Small intestine (tissue), 7 donors: ENCODE results near the gene STK24. TPM values are rescaled to one million over a fixed set of nuclear protein-coding genes. Genes with fewer than 3 reads are reported as not detected.
"Not testable (repeated sequence)": the region's sequence is repeated elsewhere in the genome, so short reads cannot be mapped to it uniquely, and the experiment has no call there.

ENCODE experiments used
- DNase-seq, 2 donors: peaks; one replicate each; pipeline versions ENCODE4 v3.0.0 to v3.0.0-alpha.2; 2013
- FAIRE-seq: peaks from 2 replicates; lab custom pipeline; 2012; peaks lifted over from hg19 to GRCh38; lab: Jason Lieb, UNC
- H3K27ac ChIP-seq, 3 donors: one replicate each; pipeline ENCODE4 v1.5.1; 2013; ENCODE audit warnings: low read length in 2 of 3, mild to moderate bottlenecking in 2 of 3, control low read depth in 1 of 3, inconsistent platforms in 1 of 3, low read depth in 1 of 3, moderate library complexity in 1 of 3
- H3K27me3 ChIP-seq, 3 donors: one replicate each; pipeline ENCODE4 v1.6.1; 2013; ENCODE audit warnings: low read length in 3 of 3, inconsistent platforms in 1 of 3; ENCODE audit not compliant: control insufficient read depth in 3 of 3, insufficient read depth in 3 of 3
- H3K36me3 ChIP-seq, 3 donors: one replicate each; pipeline ENCODE4 v1.6.1; 2013; ENCODE audit warnings: low read length in 3 of 3, inconsistent platforms in 1 of 3, low read depth in 1 of 3, mild to moderate bottlenecking in 1 of 3, moderate library complexity in 1 of 3; ENCODE audit not compliant: control insufficient read depth in 3 of 3, insufficient read depth in 2 of 3
- H3K4me1 ChIP-seq, 3 donors: one replicate each; pipeline ENCODE4 v1.6.1; 2013; ENCODE audit warnings: low read length in 2 of 3, inconsistent platforms in 1 of 3, low read depth in 1 of 3, mild to moderate bottlenecking in 1 of 3, moderate library complexity in 1 of 3; ENCODE audit not compliant: control insufficient read depth in 3 of 3, insufficient read depth in 2 of 3
- H3K4me3 ChIP-seq, 3 donors: one replicate each; pipeline ENCODE4 v1.5.1; 2013; ENCODE audit warnings: low read length in 3 of 3, control low read depth in 1 of 3, inconsistent platforms in 1 of 3, low read depth in 1 of 3, mild to moderate bottlenecking in 1 of 3, moderate library complexity in 1 of 3
- H3K9me3 ChIP-seq, 2 donors: one replicate each; pipeline ENCODE4 v1.6.1; 2013; ENCODE audit warnings: low read depth in 1 of 2, low read length in 1 of 2; ENCODE audit not compliant: control insufficient read depth in 2 of 2, insufficient read depth in 1 of 2
- WGBS, 3 donors: extraction: QIAGEN DNeasy Blood & Tissue Kit; methylation state at CpG; one replicate each; pipeline ENCODE4 v1.1.7; 2013; 5-methylcytosine and 5-hydroxymethylcytosine counted together
- polyA plus RNA-seq, 4 donors: library from polyadenylated mRNA; stranded (reverse) in 3 of 4; unstranded in 1 of 4; fragments of 200-250 nt in 3 of 4; fragments of 120-200 nt in 1 of 4; gene quantifications; one replicate each; pipeline versions ENCODE4 v1.2.1 to v1.2.3, GENCODE V29; 2013
- donor health status: healthy with polysubstance abuse.
- donor health status: control.
- donor health status: control.
- donor health status: Bipolar disorder and iron deficiency.
- donor health status: healthy.

The STK24 gene
- polyA plus RNA-seq, 4 donors: 71.4 to 119 (median 115) TPM

GRCh38 chr13:98569494-98570367 is 7.2 kb downstream of the STK24 start:
- H3K9me3 ChIP-seq, H3K27me3 ChIP-seq, H3K4me3 ChIP-seq, FAIRE-seq: not testable (repeated sequence)
- Histone ChIP-seq H3K4me1 (peaks cover 19 to 75% (median 37%) of the 10 kb centered on the region in 3 donors), H3K36me3 (peaks cover 0 to 33% (median 0%) of the 10 kb centered on the region in 3 donors), H3K27ac (peak overlapping the region; percentile 67 to 89 (median 72))
- peak; percentile 91 to 95 for DNase-seq
- WGBS, 3 donors: 43 to 66% (median 52%) methylated on average over 17 of the region's 17 CpGs

- DNase-seq: peak in 1 of 2 donors; percentile 7
- Histone ChIP-seq H3K9me3 (no peaks in the 10 kb centered on the region), H3K4me3 (no peak overlapping the region), H3K36me3 (peaks cover 0 to 36% (median 0%) of the 10 kb centered on the region in 3 donors), H3K4me1 (peaks cover 21 to 75% (median 34%) of the 10 kb centered on the region in 3 donors), H3K27ac (peak overlapping the region in 1 of 3 donors; percentile 89), H3K27me3 (no peaks in the 10 kb centered on the region)
- 76 to 87% (median 78%) methylated on average over 4 of the region's 4 CpGs for WGBS, 3 donors
- FAIRE-seq: no peak
Measured at GRCh38 chr13:98568918-98569317, 8.0 kb downstream of the STK24 start.

GRCh38 chr13:98567140-98567539 is 9.8 kb downstream of the STK24 start:
- H3K4me3 ChIP-seq: no peak overlapping the region
- DNase-seq (no peak), FAIRE-seq (no peak)
- peaks cover 23 to 58% (median 37%) of the 10 kb centered on the region in 3 donors for H3K4me1 ChIP-seq
- H3K27ac ChIP-seq: no peak overlapping the region
- WGBS, 3 donors: 94 to 97% (median 95%) methylated on average over 13 of the region's 13 CpGs
- no peaks in the 10 kb centered on the region for H3K9me3 ChIP-seq
- H3K27me3 ChIP-seq: no peaks in the 10 kb centered on the region
- peaks cover 0 to 39% (median 2%) of the 10 kb centered on the region in 3 donors for H3K36me3 ChIP-seq

- FAIRE-seq (no peak), DNase-seq (peak; percentile 71 to 80)
- WGBS, 3 donors: 18 to 36% (median 32%) methylated on average over 18 of the region's 18 CpGs
- peaks cover 20 to 47% (median 33%) of the 10 kb centered on the region in 3 donors for H3K4me1 ChIP-seq
- peak overlapping the region in 2 of 3 donors; percentile 5 to 12 for H3K4me3 ChIP-seq
- no peaks in the 10 kb centered on the region for H3K9me3 ChIP-seq
- H3K36me3 ChIP-seq: peaks cover 0 to 38% (median 2%) of the 10 kb centered on the region in 3 donors
- peak overlapping the region; percentile 56 to 91 (median 78) for H3K27ac ChIP-seq
- no peaks in the 10 kb centered on the region for H3K27me3 ChIP-seq
Measured at GRCh38 chr13:98565726-98566565, 11.0 kb downstream of the STK24 start.

GRCh38 chr13:98564204-98564603 is 12.7 kb downstream of the STK24 start:
- FAIRE-seq: no peak
- Histone ChIP-seq H3K4me1 (peaks cover 17 to 33% (median 32%) of the 10 kb centered on the region in 3 donors), H3K36me3 (peaks cover 0 to 45% (median 2%) of the 10 kb centered on the region in 3 donors), H3K9me3 (no peaks in the 10 kb centered on the region), H3K4me3 (no peak overlapping the region), H3K27me3 (no peaks in the 10 kb centered on the region), H3K27ac (peak overlapping the region in 1 of 3 donors; percentile 22)
- WGBS, 3 donors: 75 to 88% (median 78%) methylated on average over 9 of the region's 9 CpGs
- no peak for DNase-seq

GRCh38 chr13:98563071-98563470 is 13.8 kb downstream of the STK24 start:
- Histone ChIP-seq H3K27ac (peak overlapping the region in 1 of 3 donors; percentile 22), H3K4me3 (no peak overlapping the region), H3K4me1 (peaks cover 18 to 36% (median 29%) of the 10 kb centered on the region in 3 donors), H3K36me3 (peaks cover 0 to 43% (median 2%) of the 10 kb centered on the region in 3 donors), H3K27me3 (no peaks in the 10 kb centered on the region), H3K9me3 (no peaks in the 10 kb centered on the region)
- WGBS, 3 donors: 37 to 60% (median 53%) methylated on average over 6 of the region's 6 CpGs
- no peak for FAIRE-seq
- DNase-seq: no peak

- Histone ChIP-seq H3K36me3 (peaks cover 0 to 26% (median 2%) of the 10 kb centered on the region in 3 donors), H3K27me3 (no peaks in the 10 kb centered on the region), H3K4me1 (peaks cover 7 to 34% (median 24%) of the 10 kb centered on the region in 3 donors), H3K4me3 (no peak overlapping the region), H3K27ac (no peak overlapping the region), H3K9me3 (no peaks in the 10 kb centered on the region)
- DNase-seq (no peak), FAIRE-seq (no peak)
- 92 to 96% (median 95%) methylated on average over 7 of the region's 7 CpGs for WGBS, 3 donors
Measured at GRCh38 chr13:98559169-98559568, 17.7 kb downstream of the STK24 start.
